ENCODE measurements around the gene ASTL.

ASTL gene

DNA sequence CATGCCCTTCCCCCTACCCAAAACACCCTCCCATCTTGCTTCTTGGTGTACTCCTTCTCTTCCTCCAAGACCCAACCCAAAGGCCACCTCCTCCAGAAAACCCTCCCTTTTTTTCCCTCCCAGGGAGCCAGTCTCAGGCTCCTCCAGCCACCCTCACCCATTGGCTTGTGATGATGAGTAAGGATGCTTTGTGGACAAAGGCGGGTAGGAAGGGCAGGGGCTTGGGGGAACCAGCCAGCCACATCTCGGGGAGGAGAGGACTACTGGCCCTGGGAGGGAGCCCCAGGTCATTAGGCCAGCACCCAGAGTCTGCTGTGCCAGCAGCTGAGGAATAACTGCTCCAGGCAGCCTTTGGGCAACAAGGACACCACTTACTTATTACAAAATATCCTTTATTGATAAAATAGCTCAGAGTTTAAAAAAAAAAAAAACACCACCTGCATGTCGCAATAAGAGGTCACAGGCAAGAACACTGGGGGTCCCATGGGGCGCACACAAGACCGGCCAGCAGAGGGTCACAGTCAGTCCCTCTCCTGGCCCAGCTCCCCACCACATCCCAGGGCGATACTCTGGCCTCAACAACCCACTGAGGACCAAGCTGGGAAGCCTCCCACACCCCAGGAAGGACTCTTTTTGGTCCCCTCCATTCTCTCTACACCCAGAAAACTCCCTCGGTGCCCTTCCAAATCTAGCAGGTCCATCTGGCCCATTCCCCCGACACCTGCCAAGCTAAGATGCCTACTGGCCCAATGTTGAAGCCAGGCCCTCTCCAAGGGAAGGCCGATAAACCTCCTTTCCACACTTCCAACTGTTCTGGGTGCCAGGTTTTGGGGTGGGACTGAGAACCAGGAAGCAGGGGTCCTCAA, 25.6 kb downstream of the ASTL start:
- DNase-seq (ENCODE audit: low read depth) = no peak

DNA sequence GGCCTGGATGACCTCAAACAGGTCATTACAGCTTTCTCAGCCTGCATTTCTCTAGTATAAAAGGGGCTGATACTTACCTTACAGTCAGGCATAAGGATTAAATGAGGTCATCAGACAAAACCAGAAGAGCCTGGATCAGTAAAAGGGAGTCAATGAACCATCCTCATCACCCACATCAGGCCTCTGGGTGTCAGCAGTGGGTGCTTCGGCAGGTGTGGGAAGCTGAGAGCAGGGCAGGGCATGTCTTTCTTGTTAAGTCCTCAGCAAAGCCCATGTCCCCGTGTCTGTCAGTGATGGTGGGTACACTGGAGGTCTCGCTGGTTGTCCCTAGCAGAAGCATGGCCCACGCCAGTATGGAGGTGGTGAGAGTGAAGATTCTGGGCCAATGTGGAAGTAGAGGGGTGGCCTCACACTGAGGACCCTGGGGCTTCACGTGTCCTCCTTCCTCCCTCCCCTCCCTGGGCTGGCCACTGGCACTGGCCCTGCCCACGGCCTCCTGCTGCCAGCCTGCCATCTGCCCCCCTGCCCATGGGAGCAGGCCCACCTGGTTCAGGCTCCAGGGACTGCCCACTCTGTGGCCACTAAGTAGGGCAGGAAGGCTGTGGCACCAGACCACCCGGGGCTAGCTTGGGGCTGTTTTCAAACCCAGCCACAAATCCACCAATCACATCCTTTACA, 26.3 kb downstream of the ASTL start:
- no peak for DNase-seq (ENCODE audit: low read depth)

DNA sequence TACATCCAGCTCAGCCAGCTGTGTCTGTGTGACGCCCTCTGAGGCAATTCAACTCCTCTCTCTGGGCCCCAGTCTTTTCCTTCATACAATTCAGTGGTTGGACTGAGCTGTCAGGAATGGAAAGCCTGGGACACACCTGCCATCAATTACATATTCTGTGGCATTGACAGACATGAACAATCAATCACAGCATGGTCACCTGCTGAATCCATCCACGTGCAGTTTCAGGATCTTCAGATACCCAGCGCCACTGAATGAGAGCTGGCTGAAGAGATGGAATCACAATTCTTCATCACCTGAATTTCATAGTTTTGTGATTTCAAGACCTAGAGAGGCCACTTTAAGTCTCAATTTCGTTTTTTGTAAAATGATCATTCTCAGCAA, 27.1 kb downstream of the ASTL start:
- DNase-seq (ENCODE audit: low read depth) = no peak

DNA sequence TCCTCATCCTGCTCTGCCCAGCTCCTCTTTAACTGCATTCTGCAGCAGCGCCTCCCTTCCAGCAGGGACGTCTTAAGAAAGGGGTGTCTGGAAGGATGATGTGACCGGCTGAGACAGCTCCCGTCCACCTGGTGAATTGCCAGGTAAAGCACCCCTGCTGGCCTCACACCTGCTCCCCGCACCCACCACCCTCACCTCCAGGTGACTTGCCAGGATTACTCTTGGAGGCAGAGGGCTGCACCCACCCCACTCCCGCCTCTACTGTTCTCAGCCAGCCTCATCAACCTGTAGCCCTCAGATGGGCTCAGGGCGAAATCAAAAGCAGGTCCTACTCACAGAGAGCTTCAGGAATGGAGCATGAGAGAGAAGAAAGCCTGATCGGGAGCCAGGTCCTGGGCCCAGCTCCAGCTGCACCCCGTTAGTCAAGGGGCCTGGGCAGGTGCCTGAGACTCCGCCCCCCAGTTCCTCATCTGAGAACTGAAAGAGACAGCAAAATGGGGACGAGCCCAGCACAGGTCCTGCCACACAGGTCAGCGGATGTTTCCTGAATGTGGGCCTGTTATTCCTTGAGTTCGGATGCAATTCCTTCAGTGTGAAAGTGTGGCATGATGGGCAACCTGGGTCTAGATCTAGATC, 27.6 kb downstream of the ASTL start:
- no peak for DNase-seq (ENCODE audit: low read depth)

- DNase-seq (ENCODE audit: low read depth) = no peak
Observed at GRCh38 chr2:96109931-96110511, 28.3 kb downstream of the ASTL start.

DNA sequence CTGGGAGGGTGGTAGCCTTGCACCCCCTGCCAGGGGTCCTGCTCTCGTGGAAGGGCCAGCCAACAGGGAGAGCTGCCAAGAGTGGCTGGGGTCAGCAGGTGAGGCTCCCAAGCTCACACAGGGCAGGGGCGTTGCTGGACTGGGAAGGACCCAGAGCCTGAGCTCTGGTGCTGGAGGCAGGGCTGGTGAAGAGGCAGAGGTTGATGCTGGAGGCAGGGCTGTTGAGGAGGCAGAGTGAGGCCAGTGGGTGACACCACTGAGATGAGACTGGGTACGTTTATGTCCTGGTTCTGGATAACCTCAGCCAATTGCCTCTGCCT, 29.0 kb downstream of the ASTL start:
- no peak for DNase-seq (ENCODE audit: low read depth)

- no peak for DNase-seq (ENCODE audit: low read depth)
Observed at GRCh38 chr2:96108541-96109360, 29.6 kb downstream of the ASTL start.

GRCh38 chr2:96108151-96108540, 30.2 kb downstream of the ASTL start:
- no peak for DNase-seq (ENCODE audit: low read depth)

DNA sequence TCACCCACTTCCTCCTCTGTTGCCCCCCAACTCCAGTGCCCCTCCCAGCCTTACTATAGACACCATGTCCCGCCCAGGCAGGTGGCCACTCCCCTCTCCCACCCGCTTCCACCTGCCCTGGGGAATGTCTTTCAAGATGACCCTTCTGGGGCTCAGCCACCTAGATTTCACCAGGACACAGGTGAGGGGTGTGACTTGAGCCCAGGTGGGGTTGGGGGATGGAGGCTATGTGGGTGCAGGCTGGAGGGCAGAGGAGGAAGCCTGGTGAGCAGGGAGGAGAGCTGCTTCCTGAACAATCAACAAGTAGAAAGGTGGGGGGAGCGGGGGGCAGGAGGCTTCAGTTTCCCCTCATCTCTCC, 30.6 kb downstream of the ASTL start:
- DNase-seq (ENCODE audit: low read depth) = no peak

DNA sequence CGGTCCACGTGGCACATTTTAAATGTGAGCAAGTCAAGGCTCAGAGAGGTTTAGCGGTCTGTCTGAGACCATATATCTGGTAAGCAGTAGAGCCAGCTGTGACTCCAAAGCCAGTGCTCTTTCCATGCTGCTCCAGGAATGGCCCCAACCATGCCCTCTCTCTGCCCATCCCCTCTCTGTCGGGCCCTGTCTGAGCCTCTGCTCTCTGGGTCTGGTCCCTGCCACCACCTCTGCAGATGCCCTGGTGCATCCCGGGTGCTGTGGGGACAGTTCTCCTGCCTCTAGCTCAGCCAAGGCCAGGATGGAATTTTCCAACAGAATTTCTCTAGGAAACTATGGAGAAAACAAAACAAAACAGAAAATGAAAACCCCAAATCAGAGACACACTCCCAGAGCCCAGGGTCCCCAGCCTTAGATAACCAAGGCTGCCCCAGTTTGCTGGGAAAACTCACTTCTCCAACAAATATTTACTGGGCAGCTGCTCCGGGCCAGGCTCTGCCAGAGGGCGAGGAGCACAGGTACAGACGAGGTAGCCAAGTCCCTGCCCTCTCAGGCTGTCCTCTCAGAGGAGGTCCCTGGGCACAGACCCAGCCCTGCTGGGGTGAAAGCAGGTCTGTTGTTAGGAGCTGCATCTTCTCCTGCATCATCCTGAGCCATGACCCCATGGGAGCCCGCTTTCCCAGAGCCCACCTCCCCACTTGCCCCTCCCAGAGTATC, 31.2 kb downstream of the ASTL start:
- no peak for DNase-seq (ENCODE audit: low read depth)

DNA sequence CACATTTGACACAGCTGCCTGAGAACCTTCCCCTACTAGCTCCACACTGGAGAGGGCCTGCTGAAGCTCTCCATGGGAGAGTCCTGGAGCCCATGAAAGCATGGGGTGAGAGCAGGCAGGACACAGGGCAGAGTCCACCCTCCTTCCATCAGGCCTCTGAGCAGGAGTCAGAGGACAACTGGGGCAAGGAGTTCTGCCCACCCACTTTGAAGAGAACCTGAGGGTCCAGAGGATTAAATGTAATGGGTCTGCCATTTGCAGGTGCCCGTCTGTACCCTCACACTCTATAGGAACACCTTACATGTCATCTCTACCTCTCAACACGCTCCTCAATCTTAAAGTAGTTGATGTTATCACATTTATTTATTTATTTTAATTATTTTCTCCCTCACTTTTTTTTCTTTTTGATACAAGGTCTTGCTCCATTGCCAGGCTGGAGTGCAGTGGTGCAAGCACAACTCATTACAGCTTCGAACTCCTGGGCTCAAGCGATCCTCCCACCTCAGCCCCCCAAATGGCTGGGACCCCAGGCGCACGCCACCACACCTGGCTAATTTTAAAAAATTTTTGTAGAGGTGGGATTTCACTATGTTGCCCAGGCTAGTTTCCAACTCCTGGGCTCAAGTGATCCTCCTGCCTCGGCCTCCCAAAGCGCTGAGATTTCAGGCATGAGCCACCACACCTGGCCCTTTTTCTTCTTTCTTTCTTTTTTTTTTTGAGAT, 32.1 kb downstream of the ASTL start:
- no peak for DNase-seq (ENCODE audit: low read depth)

DNA sequence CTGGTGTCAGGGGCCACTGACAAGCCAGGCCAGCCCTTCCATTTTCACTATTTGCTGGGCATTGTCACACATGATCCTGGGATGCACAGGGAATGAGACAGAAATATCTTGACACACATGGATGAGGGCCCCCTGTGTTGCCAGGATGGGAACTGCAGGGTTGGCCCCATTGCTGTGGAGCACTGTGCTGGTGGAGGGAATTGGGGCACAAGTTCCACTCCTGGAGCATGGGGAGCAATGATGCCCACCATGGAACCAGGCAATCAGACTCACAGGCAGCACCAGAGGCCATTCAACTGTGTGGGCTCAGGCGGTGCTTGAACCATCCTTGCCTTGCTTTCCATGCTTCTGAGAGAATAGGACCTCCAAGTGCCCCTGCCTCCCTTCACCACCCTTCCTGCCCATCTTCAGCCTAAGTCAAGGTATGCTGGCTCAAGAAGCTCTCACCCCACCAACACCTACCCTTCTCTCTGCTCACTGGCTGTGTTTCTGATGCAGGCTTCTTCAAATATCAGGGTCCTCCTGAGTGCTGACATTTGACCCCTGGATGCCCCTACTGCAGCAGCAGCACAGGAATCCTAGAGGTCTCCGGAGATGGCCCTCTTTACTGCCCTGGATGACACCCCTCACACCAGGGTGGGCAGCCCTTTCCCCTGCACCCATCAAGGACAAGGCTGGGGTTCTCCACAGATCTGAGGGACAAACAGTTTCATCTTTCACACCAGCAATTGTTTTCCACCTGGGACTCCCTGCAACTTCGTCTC, 33.0 kb downstream of the ASTL start:
- no peak for DNase-seq (ENCODE audit: low read depth)

GRCh38 chr2:96104487-96104861, 33.8 kb downstream of the ASTL start:
- DNase-seq (ENCODE audit: low read depth) = no peak

DNA sequence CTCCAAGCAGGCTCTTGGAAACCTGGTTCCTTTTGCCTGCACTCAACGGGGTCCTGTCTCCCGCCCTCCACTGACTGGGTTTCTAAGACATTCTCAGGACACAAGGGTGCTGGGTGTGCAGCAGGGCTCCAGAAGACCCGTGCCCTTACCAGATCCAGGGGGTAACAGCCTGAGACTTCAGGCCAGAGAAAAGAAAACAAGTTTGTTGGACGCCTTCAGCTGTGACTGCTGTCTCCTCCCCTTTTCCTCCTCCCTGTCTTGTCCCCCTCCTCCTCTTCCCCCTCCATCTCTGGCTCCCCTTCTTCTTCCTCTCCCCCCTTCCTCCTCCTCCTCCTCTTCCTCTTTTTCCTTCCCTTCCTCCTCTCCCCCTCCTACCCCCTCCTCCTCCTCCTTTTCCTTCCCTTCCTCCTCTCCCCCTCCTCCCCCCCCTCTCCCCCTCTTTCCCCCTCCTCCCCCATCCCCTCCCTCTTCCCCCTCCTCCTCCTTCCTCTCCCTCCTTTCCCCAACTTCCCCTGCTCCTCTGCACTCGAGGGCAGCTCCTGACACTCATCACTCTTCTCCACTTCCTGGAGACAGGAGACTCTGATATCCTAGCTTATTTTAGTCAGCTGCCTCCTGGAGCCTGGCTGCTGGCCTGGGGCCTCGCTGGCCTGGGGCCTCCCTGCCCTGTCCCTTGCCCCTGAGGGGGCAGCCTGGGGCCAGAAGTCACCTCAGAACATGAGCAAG, 34.4 kb downstream of the ASTL start:
- DNase-seq (ENCODE audit: low read depth) = no peak

DNA sequence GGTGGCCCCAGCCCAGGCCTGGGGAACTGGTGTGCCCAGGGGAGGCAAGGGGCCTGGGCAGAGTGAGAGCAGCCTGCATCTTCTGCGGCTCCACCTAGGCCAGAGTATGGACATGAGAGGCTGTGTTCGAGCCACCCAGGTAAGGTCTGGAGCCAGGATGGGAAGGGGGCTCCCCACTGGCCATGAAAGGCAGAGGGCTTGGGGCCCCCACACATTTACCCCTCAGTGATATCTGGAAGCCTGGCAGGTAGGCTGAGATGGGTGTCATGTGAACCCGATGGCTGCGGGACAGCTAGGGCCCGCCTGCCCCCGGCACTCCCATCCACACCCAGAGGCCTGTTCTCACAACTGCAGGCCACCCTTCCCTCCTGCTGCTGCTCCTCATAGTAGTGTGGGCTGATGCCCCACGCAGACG, 35.1 kb downstream of the ASTL start:
- no peak for DNase-seq (ENCODE audit: low read depth)

- no peak for DNase-seq (ENCODE audit: low read depth)
Observed at GRCh38 chr2:96102596-96103186, 35.6 kb downstream of the ASTL start.

DNA sequence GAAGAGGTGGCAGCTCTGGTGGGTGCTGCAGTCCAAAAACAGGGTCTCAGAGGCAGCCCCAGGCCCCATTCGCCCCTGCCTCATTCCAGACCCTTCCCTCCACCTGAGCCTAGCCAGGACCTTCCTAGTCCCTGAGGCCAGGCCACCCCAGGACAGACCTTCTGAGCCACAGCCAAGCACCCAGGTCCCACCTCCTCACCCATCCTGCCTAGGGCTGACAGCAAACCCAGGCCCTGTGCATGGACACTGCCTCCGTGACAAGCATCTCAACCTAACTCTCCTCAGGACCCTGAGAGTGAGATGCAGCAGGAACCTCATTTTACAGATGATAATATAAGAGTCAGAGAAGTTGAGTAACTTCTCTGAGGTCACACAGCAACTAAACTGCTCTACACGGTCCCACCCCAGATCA, 37.4 kb downstream of the ASTL start:
- DNase-seq (ENCODE audit: low read depth) = no peak

GRCh38 chr2:96099861-96100798, 38.2 kb downstream of the ASTL start:
- no peak for DNase-seq (ENCODE audit: low read depth)

All from stimulated activated CD8-positive, alpha-beta memory T cell treated with anti-CD3 and anti-CD28 coated beads, Interleukin-15, amount 100 ng/mL, for 1 hour (primary cell).